ENCODE measurements around the gene DYNC2I2. TPM values are rescaled to one million over a fixed set of nuclear protein-coding genes. Genes with fewer than 3 reads are reported as not detected.
A peak's percentile ranks its signal among the peaks of the same experiment; 100 is the strongest.

Gene DYNC2I2
- total and polyA plus RNA-seq, 2 of the 4 experiments (the other 2 are of a cell fraction), result 33.7 to 37.1 TPM

GRCh38 chr9:128702445-128702948 lies 45.9 kb upstream of the DYNC2I2 start, which contains the start of gene PKN3:
TSS of gene PKN3 (plus strand) at chr9:128702503. CDS start at chr9:128702916, 413 bp downstream.
- H3K4ac ChIP-seq (ENCODE audit: low read depth, low read length), result peak within 1 kb of the TSS; percentile 63
- WGBS, 2 experiments (ENCODE audit: extremely low coverage in 2 of 2, insufficient read length in 1 of 2), result 0% methylated on average over 16 of the region's 65 CpGs; no CpG with 5 or more reads in 1 of the 2 experiments
- H3K23ac ChIP-seq (ENCODE audit: low read depth, low read length), result peak within 1 kb of the TSS; percentile 47; the same call in 1 of the 2 replicates
- peak within 1 kb of the TSS; percentile 58; the same call in 1 of the 2 replicates for H3K27ac ChIP-seq (ENCODE audit: insufficient read depth, low read length)
- peak within 1 kb of the TSS; percentile 98 for H2AFZ ChIP-seq (replicated peaks; ENCODE audit: low read length, poor library complexity)
- no peak within 1 kb of the TSS for H4K5ac ChIP-seq (ENCODE audit: low read depth, low read length)
- peak within 1 kb of the TSS; percentile 68; the same call in 1 of the 2 replicates for H3K14ac ChIP-seq (replicated peaks; ENCODE audit: low read depth, low read length)
- dilution Hi-C loops (cut with HindIII; ENCODE audit: low sequenced_read_pairs, unreplicated experiment), result no loop called here
- H3K4me3 ChIP-seq (ENCODE audit: insufficient read depth, low read depth, low read length), result peak within 1 kb of the TSS; percentile 74
- no peak within 1 kb of the TSS for H2BK5ac ChIP-seq (ENCODE audit: low read depth, low read length, poor library complexity, severe bottlenecking)
- CTCF ChIA-PET, result interaction anchor here (0.6 to 1.1 kb wide), 2 partner anchors 11 to 12 kb away, joined by 3 to 4 read pairs; no protein-coding TSS in a partner anchor
- peaks cover under 1% of the 10 kb centered on the region; the same call in 1 of the 2 replicates for H3K36me3 ChIP-seq (ENCODE audit: control insufficient read depth, insufficient read depth, low read length)
- H2AK5ac ChIP-seq (ENCODE audit: low read depth, low read length), result peak within 1 kb of the TSS; percentile 51; the same call in 1 of the 2 replicates
- H3K27me3 ChIP-seq (ENCODE audit: control insufficient read depth, insufficient read depth, low read length), result no peaks in the 10 kb centered on the region
- peak within 1 kb of the TSS; percentile 27 for H2BK120ac ChIP-seq (ENCODE audit: low read depth, low read length)
- H4K91ac ChIP-seq (ENCODE audit: insufficient read depth, low read depth, low read length), result no peak within 1 kb of the TSS
- H3K18ac ChIP-seq (ENCODE audit: low read depth, low read length), result no peak within 1 kb of the TSS
- H3K4me2 ChIP-seq (ENCODE audit: low read depth, low read length), result peak within 1 kb of the TSS; percentile 87
- ATAC-seq (ENCODE audit: low read depth) (peak; percentile 91), DNase-seq (peak; percentile 66)
- H3K4me1 ChIP-seq (ENCODE audit: control insufficient read depth, insufficient read depth, low read length), result no peaks in the 10 kb centered on the region
- H4K8ac ChIP-seq (ENCODE audit: low read depth in 2 of 2, low read length in 2 of 2), result peak within 1 kb of the TSS; percentile 75 to 89; a peak in 2 of 4 replicates
- intact Hi-C loops (cut with micrococcal nuclease), result no loop called here
- H3K9me1 ChIP-seq (ENCODE audit: insufficient read depth, low read length), result peaks cover 8% of the 10 kb centered on the region
- no peaks in the 10 kb centered on the region; the same call in 1 of the 2 replicates for H4K20me1 ChIP-seq (ENCODE audit: insufficient read depth, low read length)
- POLR2A ChIA-PET (ENCODE audit: unreplicated experiment), result interaction anchor here (0.5 kb wide), 1 partner anchor 15 kb away, joined by 3 read pairs; no protein-coding TSS in a partner anchor
- in situ Hi-C loops (cut with MboI; ENCODE audit: low sequenced_read_pairs), result no loop called here
- no peaks in the 10 kb centered on the region for H3K9me3 ChIP-seq (ENCODE audit: control insufficient read depth, insufficient read depth, low read length)
- no peak within 1 kb of the TSS for H2BK15ac ChIP-seq (ENCODE audit: low read depth, low read length)
- H3K79me1 ChIP-seq (ENCODE audit: low read depth in 1 of 2, low read length in 2 of 2), result peaks cover 0 to 20% of the 10 kb centered on the region in 2 experiments; a peak in 3 of 4 replicates
- H3K9ac ChIP-seq (ENCODE audit: low read depth, low read length), result peak within 1 kb of the TSS; percentile 57; the same call in 1 of the 2 replicates
- peak within 1 kb of the TSS; percentile 96 for H2AK9ac ChIP-seq (replicated peaks; ENCODE audit: low read depth, low read length, poor library complexity)
- no TSS peak for BruUV-seq (replicated peaks)
- H3K56ac ChIP-seq (ENCODE audit: extremely low read depth, insufficient read depth, low read length), result no peak within 1 kb of the TSS
- no peak within 1 kb of the TSS for H2BK20ac ChIP-seq (ENCODE audit: low read depth, low read length)
- no peak for TF ChIP-seq MAFK (IDR thresholded peaks at IDR 0.05; ENCODE audit: low read depth, low read length)
- TF ChIP-seq RCOR1 (IDR thresholded peaks at IDR 0.05; ENCODE audit: insufficient replicate concordance, low read length), result no peak
- TF ChIP-seq CEBPB (IDR thresholded peaks at IDR 0.05; ENCODE audit: low read depth, low read length), result no peak
- TF ChIP-seq FOS (IDR thresholded peaks at IDR 0.05; ENCODE audit: low read depth, low read length), result no peak
- TF ChIP-seq NFE2L2 (IDR thresholded peaks at IDR 0.05; ENCODE audit: low read depth, low read length), result no peak
- no peak for TF ChIP-seq USF2 (IDR thresholded peaks at IDR 0.05; ENCODE audit: low read depth, low read length)
- no peak for TF ChIP-seq SMC3 (IDR thresholded peaks at IDR 0.05; ENCODE audit: low read depth, low read length)
- 0 out of 2 replicates have a peak, but pooled peaks have one; percentile 16 for TF ChIP-seq MXI1 (IDR thresholded peaks at IDR 0.05; ENCODE audit: borderline replicate concordance, low read depth, low read length)
- TF ChIP-seq RAD21 (IDR thresholded peaks at IDR 0.05; ENCODE audit: low read length), result peak; percentile 28
- TF ChIP-seq RFX5 (IDR thresholded peaks at IDR 0.05; ENCODE audit: low read depth, low read length), result no peak
- TF ChIP-seq POLR2A (IDR thresholded peaks at IDR 0.05; ENCODE audit: low read depth, low read length), result no peak
- no peak for TF ChIP-seq ELK1 (IDR thresholded peaks at IDR 0.05; ENCODE audit: borderline replicate concordance, low read depth, low read length)
- no peak for TF ChIP-seq CHD1 (IDR thresholded peaks at IDR 0.05; ENCODE audit: low read depth, low read length)
- TF ChIP-seq BHLHE40 (IDR thresholded peaks at IDR 0.05; ENCODE audit: low read depth, low read length), result no peak
- TF ChIP-seq CTCF (conservative IDR thresholded peaks at IDR 0.05; ENCODE audit: low read depth, low read length), result peak; percentile 58
